ENCODE results near the gene CELF2. TPM values are rescaled to one million over a fixed set of nuclear protein-coding genes. Genes with fewer than 3 reads are reported as not detected.

Gene CELF2
- total RNA-seq, 4 donors from 2014 or later = 30.0 to 56.6 (median 43.3) TPM

GRCh38 chr10:11256896-11257295 is 239.2 kb downstream of the CELF2 start:
- no peak for TF ChIP-seq POLR2A (IDR thresholded peaks at IDR 0.05)
- no peak for TF ChIP-seq CTCF (IDR thresholded peaks at IDR 0.05 in 4 of 5, conservative IDR thresholded peaks at IDR 0.05 in 1 of 5)
- DNase-seq = no peak
- in situ Hi-C loops (cut with MboI; ENCODE audit: low sequenced_read_pairs in 4 of 4) (no loop called here), intact Hi-C loops (cut with DNase I; ENCODE audit: low total_unique reads) (no loop called here)
- peaks cover 0 to 10% of the 10 kb centered on the region in 2 donors for H3K36me3 ChIP-seq
- no peak overlapping the region for H3K4me3 ChIP-seq
- H3K9me3 ChIP-seq = no peaks in the 10 kb centered on the region
- no peaks in the 10 kb centered on the region for H3K27me3 ChIP-seq
- no peak for ATAC-seq
- no peak overlapping the region for H3K27ac ChIP-seq
- H3K4me1 ChIP-seq = peaks cover 8 to 13% of the 10 kb centered on the region in 2 donors

GRCh38 chr10:11257440-11258090 is 239.9 kb downstream of the CELF2 start:
- peaks cover 0 to 10% of the 10 kb centered on the region in 2 donors for H3K36me3 ChIP-seq
- no peak overlapping the region for H3K4me3 ChIP-seq
- no peaks in the 10 kb centered on the region for H3K9me3 ChIP-seq
- in situ Hi-C loops (cut with MboI; ENCODE audit: low sequenced_read_pairs in 4 of 4) (no loop called here), intact Hi-C loops (cut with DNase I; ENCODE audit: low total_unique reads) (no loop called here)
- no peak overlapping the region for H3K27ac ChIP-seq
- DNase-seq (no peak), ATAC-seq (no peak)
- TF ChIP-seq POLR2A (IDR thresholded peaks at IDR 0.05) = no peak
- TF ChIP-seq CTCF (IDR thresholded peaks at IDR 0.05 in 4 of 5, conservative IDR thresholded peaks at IDR 0.05 in 1 of 5) = no peak
- H3K27me3 ChIP-seq = no peaks in the 10 kb centered on the region
- peaks cover 14 to 18% of the 10 kb centered on the region in 2 donors for H3K4me1 ChIP-seq

- peaks cover 14 to 18% of the 10 kb centered on the region in 2 donors for H3K4me1 ChIP-seq
Observed at GRCh38 chr10:11260170-11260569, 242.5 kb downstream of the CELF2 start.

GRCh38 chr10:11261143-11261542 is 243.5 kb downstream of the CELF2 start:
- Histone ChIP-seq H3K36me3 (peaks cover 0 to 10% of the 10 kb centered on the region in 2 donors), H3K4me1 (peaks cover 14 to 20% of the 10 kb centered on the region in 2 donors), H3K9me3 (no peaks in the 10 kb centered on the region), H3K27me3 (no peaks in the 10 kb centered on the region), H3K27ac (peak overlapping the region in 2 of 4 donors; percentile 2 to 35), H3K4me3 (no peak overlapping the region)
- intact Hi-C loops (cut with DNase I; ENCODE audit: low total_unique reads) = no loop called here
- in situ Hi-C loops (cut with MboI; ENCODE audit: low sequenced_read_pairs in 4 of 4) = no loop called here
- DNase-seq (no peak), ATAC-seq (no peak)
- TF ChIP-seq POLR2A (IDR thresholded peaks at IDR 0.05) (no peak), CTCF (IDR thresholded peaks at IDR 0.05 in 4 of 5, conservative IDR thresholded peaks at IDR 0.05 in 1 of 5) (no peak)

More at GRCh38 chr10:11260170-11260569, 242.5 kb downstream of the CELF2 start:
- H3K9me3 ChIP-seq = no peaks in the 10 kb centered on the region
- ATAC-seq (no peak), DNase-seq (no peak)
- no peak overlapping the region for H3K4me3 ChIP-seq
- H3K36me3 ChIP-seq = peaks cover 0 to 10% of the 10 kb centered on the region in 2 donors
- intact Hi-C loops (cut with DNase I; ENCODE audit: low total_unique reads) (no loop called here), in situ Hi-C loops (cut with MboI; ENCODE audit: low sequenced_read_pairs in 4 of 4) (no loop called here)
- no peaks in the 10 kb centered on the region for H3K27me3 ChIP-seq
- no peak overlapping the region for H3K27ac ChIP-seq
- TF ChIP-seq CTCF (IDR thresholded peaks at IDR 0.05 in 4 of 5, conservative IDR thresholded peaks at IDR 0.05 in 1 of 5) (peak in 1 of 5 experiments; percentile 15), POLR2A (IDR thresholded peaks at IDR 0.05) (no peak)
